HG03025 (cell line): ENCODE results near the gene SMC1B.
"Not testable (repeated sequence)": the region's sequence is repeated elsewhere in the genome, so short reads cannot be mapped to it uniquely, and the experiment has no call there.

ENCODE experiments used
- ATAC-seq: cut with Tn5 transposase; IDR thresholded peaks from one replicate; pipeline ENCODE4 v1.9.1; 2021; ENCODE audit warnings: mild to moderate bottlenecking, moderate library complexity; ENCODE audit not compliant: unreplicated experiment, low FRiP score

SMC1B gene

DNA sequence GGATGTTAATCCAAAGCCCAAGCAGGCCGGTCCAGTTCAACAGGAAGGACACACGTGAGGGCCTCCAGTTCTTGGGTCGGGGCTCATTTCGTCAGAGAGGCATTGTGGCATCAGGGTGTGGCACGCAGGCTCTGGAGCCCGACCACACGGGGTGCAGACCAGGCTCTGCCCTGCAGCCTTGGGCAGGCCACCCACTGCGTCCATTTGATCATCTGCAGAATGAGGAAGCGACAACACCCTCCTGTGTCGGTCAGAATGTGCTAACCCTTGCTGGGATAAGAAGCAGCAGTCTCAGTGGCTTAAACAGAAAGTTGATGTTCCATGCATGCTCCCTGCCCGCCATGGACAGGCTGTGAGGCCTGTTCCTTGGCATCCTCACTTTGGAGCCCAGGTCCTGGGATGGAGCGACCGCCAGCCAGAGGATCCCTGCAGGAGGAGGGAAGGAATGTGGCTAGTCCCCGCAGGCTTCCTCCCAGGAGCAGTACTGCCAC is 10.9 kb upstream of the SMC1B start:
- ATAC-seq = no peak

DNA sequence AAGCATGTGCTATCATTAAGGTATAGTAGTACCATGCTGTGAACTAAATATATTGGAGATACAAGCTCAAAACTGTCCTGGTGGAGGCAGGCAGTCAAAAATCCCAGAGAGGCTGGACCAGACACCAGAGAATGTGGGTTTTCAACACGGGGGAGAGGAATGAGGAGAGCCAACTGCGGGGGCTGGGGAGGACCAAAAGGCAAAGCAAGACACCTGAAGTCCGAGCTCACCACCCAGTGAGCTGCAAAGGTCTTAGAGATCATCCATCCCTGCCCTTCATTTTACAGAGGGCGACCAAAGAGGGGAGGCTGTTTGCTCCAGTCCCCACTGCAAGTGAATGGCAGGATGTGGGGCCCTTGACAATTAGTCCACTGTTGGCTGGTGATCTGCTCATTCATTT is 10.1 kb upstream of the SMC1B start:
- no peak for ATAC-seq

DNA sequence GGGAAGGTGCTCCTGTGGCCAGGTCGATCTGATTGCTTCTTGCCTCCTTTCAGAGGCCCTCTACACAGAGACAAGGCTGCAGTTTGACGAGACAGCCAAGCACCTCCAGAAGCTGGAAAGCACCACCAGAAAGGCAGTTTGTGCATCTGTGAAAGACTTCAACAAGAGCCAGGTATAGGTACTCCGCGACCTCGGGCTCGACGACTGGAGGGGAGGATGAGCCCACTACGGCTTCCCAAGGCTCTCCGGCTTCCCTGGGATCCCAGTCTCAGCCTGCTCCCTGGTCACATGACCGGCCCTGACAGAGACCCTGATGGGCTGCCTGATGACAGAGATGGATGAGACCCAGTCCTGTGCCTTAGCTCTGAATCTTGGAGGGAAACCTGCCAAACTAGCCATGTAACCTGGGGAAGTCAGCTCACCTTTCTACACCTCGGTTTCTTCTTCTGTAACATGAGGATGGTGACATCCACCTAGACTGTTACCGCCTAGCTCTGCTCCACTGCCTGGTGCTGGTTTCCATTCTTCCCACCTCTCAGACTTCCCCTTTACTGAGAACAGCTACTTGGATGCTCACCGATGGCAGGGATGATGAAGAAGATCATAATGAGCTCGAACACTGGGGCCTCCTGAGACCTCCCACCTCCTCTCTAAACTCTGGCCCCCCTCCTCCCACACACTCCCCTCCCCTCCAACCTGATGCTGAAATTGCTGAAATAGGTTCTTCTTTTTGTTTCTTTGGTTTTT is 9.0 kb upstream of the SMC1B start:
- ATAC-seq = no peak

DNA sequence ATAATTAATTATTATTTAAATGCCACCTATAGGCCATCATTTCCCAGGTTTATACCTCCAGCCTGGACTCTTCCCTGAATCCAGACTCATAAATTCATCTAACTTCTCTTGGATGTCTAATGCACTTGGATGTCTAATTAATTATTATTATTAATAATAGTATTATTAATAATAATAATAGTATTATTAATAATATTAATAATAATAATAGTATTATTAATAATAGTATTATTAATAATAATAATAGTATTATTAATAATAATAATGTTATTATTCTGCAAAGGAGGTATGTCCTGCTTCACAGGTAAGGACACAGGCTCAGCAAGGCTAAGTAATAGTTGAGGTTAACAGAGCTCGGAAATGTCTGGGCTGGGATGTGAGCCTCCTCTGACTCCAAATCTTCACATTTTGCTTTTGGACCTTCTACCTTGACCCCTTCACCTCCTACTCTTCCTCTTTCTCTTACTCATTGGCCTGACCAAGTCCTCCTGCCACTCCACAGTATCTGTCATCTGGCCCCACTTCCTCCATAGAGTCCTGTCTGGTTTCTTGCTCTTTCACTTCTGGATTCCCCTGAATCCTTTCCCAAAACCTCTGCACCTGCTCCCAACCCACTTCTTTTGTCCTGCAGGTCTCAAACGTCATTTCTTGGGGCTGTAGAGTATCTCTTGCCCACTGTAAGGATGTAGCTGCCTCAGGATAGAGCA is 8.1 kb upstream of the SMC1B start:
- ATAC-seq = no peak

DNA sequence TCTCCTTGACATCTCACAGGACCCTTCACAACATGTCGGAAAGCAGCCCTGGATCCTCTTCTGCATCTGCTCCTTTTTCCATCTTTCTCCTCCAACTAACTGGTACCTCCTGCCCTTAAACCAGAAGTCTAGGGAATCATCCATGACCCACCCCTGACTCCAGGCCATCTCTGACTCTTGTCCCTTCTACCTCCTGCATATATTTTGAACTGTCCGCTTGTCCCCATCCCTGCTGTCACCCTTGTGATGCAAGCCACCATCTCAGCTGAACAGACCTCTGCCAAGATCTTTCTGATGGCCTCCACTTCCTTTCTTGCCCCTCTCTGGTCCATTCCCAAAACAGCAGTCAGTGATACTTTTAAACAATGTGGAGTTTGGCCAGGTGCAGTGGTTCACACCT is 7.1 kb upstream of the SMC1B start:
- no peak for ATAC-seq

DNA sequence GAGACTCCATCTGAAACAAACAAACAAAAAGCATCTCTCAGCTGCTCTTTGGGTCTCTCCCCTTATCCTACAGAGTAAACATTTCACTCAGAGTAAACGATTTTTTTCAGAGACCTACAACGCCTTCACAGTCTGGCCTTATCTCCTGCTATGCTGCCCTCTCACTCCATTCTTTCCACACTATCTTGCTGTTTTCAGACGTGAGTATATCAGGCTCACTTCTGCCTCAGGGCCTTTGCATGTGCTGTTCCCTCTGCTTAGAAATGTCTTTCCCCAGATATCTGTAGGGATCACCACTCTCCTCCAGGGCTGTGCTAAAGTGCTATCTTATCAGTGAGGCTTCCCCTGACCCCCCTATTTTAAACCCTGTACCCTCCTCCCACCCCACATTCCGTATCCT is 6.6 kb upstream of the SMC1B start:
- no peak for ATAC-seq

DNA sequence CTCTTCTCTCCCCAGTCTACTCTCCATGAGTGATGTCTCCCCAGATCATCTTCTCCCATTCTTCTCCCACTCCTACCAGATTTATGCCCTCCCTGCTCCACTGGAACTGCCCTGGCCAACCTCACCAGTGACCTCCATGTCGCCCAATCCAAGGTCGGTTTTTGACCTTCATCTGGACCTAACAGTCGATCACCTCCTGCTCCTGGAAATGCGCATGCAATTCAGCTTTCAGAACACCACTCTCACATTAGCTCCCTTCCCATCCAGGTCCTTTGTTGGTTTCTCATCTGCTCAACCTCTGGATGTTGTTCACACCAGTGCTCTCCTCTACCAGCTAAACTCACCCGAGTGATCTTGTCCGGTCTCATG is 5.4 kb upstream of the SMC1B start:
- no peak for ATAC-seq

DNA sequence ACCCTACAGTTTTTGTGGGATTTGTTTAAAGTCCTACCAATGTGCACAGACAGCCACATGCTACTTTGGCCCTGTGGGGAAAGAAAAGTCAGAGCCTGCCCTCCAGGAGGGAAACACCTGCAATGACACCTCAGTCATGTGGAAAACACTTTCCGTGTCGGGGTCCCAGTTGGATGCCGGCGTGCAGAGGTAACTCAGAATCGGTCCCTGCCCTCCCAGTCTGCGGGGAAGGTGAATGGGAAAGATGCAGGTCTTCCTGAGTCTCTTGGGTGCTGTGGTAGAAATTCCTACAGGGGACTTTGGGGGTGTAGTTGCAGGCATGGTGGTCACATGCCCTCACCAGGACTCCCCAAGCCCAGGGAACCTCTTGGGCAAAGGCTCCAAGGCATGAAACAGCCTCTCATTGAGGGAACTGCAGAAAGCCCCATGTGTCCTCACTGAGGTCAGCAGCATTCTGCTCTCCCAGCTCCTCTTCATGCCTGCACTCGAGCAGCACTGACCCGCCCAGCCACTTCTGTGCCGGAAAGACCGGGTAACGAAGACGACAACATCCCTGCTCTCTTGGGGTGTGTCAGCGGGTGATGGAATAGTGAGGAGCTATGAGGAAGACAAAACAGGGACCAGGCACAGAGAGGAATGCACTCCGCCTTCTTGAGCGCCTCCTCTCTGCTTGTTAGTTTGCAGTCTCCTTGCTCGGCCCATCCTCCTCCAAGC is 4.8 kb upstream of the SMC1B start:
- no peak for ATAC-seq

DNA sequence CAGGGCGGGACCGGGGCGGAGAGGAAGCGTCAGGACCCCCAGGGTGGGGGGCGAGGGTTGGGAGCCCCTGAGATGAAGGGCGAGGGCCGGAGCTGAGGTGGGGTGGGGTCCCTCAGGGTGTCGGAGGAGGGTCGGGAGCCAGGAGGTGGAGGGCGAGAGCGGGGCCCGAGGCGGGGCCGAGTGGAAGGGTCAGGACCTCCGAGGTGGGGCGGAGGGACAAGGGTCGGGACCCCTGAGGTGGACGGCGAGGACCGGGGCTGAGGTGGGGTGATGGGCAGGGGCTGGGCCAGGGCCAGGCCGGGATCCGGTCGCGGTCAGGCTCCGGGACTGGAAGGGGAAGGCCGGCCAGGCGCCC is 409 bp downstream of the SMC1B start:
- ATAC-seq = no peak

DNA sequence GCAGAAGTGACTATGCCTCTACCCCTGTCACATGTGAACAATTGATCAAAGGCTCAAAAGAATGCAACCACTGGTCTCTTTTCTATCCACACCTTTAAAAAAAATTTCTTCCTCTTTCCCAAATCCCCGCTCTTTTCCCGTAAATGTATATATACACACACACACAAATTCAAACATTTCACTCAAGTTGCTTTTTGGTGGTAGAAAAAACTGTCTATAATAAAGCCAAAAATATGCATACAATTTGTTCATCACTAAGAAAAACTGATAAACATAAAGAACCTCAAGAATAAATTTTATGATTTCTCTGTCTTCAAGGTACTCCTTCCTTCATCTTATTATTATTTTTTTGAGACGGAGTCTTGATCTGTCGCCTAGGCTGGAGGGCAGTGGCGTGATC is 5.6 kb downstream of the SMC1B start:
- ATAC-seq = no peak

DNA sequence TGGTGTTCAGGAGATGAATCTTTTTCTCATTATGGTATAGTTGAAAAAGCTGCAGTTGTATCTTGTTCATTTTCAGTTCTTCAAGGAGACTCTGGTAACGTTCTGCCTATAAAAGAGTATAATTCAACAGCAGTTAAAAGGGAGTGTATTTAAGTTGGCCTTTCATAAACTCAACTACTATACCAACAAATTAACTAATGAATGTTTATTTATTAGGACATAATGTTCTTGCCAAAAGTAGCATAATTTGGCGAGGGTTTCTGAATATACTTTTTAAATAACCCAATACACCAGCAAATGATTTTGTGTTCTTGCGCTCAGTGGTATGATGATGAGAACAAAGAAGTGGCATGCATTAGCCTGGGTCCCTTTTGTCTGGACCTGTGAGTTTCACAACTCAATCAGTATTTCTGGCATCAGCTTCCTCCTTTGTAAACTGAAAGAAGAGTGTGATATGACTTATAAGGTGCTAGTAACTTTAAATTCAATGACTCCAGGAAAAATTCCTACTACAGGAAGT is 10.9 kb downstream of the SMC1B start:
- no peak for ATAC-seq

DNA sequence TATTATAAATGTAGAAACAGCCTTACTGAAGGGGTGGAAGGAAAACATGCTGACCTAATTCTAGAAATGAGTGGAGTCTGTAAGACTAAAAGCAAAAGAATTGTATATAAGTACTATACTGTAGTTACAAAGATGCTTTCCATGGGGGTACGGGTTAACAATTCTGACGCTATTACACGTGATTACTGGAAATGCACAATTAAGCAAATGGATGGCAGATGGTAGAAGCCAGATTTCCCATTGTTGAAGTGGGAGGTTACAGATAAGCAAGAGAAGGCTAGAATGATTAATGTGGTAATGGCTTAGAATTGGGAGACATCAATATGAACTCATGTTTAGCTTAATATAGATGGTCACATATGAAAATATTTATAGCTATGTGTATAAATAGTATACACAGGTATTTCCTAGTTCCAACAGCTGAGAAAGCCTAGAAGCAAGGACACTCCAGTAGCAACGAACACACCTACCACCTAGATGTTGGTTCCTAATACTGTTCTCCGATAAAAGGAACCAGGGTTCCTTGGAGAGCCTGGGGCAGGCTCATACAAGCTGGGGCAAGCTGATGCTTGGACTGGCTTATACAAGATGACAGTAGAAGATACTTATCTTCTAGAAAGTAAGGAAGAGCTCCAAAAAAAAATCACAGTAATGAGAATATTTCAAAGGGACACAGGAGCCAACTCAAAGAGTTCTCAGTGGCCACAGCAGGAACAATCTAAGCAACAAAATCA is 13.5 kb downstream of the SMC1B start:
- ATAC-seq = no peak

DNA sequence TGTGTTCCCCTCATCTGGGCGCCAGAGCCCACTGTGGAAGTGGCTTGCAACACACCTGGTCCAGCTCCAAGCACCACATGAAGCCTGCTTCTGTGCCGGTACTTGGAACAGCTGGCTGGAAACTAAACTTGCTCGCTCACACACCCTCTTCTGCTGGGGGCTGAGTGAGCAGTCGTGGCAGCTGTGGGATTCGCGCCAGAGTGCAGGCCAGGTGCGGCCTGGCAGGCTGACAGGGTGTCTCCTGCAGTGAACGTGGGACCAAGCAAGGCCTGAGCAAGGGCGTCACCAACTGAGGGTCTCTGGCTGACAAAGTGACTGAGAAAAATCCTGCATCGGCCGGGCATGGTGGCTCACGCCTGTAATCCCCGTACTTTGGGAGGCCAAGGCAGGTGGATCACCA is 15.2 kb downstream of the SMC1B start:
- ATAC-seq = no peak

DNA sequence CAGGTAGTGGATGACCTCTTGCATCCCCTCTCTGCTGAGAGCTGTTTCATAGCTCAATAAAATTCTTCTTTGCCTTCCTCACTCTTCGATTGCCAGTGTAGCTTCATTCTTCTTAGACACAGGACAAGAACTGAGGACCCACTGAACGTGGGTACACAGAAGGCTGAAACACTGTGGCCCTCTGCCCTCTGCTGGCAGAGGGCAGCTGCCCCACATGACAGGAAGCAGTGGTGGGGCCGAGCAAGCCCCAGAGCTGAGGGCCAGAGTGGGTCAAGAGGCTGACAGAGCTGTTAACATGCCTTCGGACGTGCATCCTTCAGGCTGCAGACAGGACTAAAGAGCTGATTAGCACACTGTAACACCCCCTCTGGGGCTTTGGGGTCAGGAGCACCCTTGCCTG is 15.6 kb downstream of the SMC1B start:
- no peak for ATAC-seq

DNA sequence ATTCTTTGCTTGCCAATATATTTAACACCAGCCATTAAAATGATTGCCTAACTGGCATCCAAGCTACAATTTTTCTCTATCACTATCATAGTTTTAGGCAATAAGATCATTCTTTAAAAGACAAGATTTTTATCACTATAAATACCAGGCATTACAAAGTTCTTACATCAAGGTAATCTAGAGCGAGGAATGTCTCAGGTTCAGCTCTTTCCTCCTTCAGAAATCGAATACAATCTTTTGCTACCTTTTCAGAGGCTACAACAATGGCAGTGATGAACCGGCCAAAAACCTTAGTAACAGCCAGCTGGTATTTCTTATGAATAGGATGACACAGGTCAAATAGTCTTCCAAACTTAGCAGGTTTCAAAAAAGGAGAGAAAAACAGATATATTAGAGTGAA is 23.9 kb downstream of the SMC1B start:
- ATAC-seq = no peak

DNA sequence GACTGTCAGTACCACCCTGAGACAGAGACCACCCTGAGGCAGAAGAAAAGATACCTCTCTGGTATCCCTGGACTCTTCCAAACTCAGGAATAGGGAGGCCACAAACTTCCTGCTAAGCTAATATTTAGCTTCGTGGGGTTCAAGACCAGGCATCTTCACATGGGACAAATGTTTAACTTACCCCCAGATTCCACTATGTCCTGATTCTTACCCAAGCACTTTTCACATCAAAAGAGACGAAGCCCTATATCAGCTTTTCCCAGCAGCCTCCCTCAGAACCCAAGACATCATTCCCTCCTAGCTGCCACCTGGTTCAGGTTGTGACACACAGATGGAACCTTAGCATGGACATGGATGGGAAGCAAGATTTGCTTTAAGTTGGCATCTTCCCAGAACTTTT is 32.1 kb downstream of the SMC1B start:
- ATAC-seq = no peak

DNA sequence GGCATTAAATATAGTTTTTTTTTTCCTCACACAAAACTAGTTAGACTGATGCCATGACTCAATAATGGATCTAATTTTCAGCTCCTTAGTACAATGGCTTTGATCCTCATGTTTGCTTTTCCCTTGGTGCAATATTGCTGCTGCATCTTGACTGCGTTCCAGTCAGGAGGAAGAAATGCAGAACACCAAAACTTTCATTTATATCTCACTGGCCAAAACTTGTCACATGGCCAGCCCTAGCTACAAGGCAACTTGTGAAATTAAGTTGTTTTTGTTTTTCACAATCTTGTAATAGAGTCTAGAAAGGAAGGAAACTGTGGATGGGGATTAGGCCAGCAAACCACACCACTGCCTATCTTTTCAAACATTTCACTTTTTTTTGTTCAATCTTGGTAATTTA is 36.7 kb downstream of the SMC1B start:
- ATAC-seq = no peak

DNA sequence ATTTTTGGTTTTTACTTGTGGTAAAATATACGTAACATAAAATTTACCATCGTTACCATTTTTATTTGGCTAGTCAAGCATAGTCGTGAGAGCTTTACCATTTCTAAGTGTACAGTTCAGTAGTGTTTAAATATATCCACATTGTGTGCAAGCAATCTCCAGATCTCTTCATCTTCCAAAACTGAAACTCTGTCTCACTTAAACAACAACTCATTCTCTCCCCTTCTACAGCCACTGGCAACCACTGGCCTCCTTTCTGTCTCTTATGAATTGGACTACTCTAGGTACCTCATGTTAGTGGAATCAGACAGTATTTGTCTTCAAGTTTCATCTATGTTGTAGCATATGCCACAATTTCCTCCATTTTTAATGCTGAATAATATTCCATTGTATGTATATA is 37.4 kb downstream of the SMC1B start:
- ATAC-seq = no peak

DNA sequence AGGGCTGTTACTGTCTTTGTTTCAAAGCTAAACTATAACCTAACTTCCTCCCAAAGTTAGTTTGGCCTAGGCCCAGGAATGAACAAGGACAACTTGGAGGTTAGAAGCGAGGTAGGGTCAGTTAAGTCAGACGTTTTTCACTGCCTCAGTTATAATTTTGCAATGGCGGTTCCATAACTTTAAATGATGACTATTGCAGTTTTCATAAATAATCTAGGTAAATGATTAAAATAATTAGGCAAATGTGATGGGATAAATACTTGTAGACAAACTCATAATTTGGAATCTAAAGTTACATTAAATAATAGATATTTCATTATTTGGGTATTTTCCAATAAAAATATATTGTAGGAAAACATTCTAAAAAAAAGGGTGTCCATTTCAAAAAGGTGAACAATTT is 39.8 kb downstream of the SMC1B start:
- ATAC-seq = not testable (repeated sequence)

DNA sequence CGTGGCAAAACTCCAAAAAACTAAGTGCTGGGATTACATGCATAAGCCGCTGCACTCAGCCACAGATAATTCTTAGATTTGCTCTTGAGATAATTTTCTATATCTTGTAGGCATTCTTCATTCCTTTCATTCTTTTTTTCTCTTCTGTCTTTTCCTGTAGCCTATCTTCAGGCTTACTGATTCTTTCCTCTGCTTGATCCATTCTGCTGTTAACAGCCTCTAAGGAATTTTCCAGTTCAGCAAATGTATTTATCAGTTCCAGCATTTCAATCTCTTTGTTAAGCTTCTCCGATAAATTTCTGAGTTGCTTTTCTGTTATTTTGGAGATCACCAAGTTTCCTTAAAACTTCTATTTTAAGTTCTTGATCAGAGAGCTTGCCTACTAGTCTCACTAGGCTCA is 46.7 kb downstream of the SMC1B start:
- no peak for ATAC-seq

DNA sequence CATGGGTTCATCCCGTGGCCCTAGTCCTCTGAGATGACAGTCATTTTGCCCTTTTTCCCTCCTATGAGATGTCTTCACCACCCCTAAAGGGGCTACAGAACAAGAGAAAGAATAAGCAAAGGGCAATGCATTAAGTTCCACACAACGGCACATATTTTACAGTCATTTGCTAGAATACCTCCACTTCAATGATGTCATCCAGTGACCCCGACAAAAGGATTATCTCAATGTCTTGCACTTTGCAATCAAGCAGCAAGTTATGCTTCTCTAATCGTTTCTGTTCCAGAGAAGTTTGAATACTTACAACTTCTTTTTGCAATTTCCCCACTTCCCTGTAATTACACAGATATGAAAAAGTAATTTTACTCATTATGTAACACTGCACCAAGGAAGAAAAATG is 53.8 kb downstream of the SMC1B start:
- ATAC-seq = no peak
